WTC11 (cell line): ENCODE measurements around the gene ADCY5. TPM values are rescaled to one million over a fixed set of nuclear protein-coding genes. Genes with fewer than 3 reads are reported as not detected.

ENCODE experiments used
- ATAC-seq: fragments of 200-7000 bp; cut with Tn5 transposase; 2 replicates; pipeline ENCODE4 v1.10.0; 2021; ENCODE audit warnings: mild to moderate bottlenecking, moderate library complexity
- CTCF ChIA-PET: fragments of 300-600 bp; sonication (Branson Sonifier 250); formaldehyde crosslinking; loops from one replicate; lab custom pipeline; 2021; ENCODE audit warnings: antibody characterized with exemption; lab: Charles Lee
- POLR2A ChIA-PET: fragments of 350-600 bp; sonication (Branson Sonifier 250); formaldehyde crosslinking; loops from one replicate; lab custom pipeline; 2021; ENCODE audit warnings: antibody characterized with exemption; lab: Charles Lee
- DNase-seq: peaks from one replicate; pipeline ENCODE4 v3.0.0; 2021; ENCODE audit warnings: low spot score
- H3K27ac Mint-ChIP-seq: 2 replicates; pipeline ENCODE4 v1.8.0; 2021; ENCODE audit warnings: mixed read lengths
- H3K27me3 Mint-ChIP-seq: 2 replicates; pipeline ENCODE4 v1.8.0; 2021; ENCODE audit warnings: low read depth, mild to moderate bottlenecking, moderate library complexity, mixed read lengths
- H3K36me3 Mint-ChIP-seq: 2 replicates; pipeline ENCODE4 v1.8.0; 2021; ENCODE audit warnings: mixed read lengths
- H3K4me1 Mint-ChIP-seq: 2 replicates; pipeline ENCODE4 v1.8.0; 2022; ENCODE audit warnings: mixed read lengths
- H3K4me3 Mint-ChIP-seq: 2 replicates; pipeline ENCODE4 v1.8.0; 2021; ENCODE audit warnings: mild to moderate bottlenecking, moderate library complexity, mixed read lengths
- H3K9me3 Mint-ChIP-seq: 2 replicates; pipeline ENCODE4 v1.8.0; 2021; ENCODE audit warnings: mixed read lengths
- AR ChIP-seq: fragments of 250-450 bp; sonication (Bioruptor Pico); IDR thresholded peaks from 2 replicates; pipeline ENCODE4 v1.9.0; 2021; ENCODE audit warnings: mild to moderate bottlenecking
- ATF1 ChIP-seq: sonication (generic); formaldehyde crosslinking; IDR thresholded peaks from 2 replicates; pipeline ENCODE4 v1.8.1; 2023; ENCODE audit warnings: mild to moderate bottlenecking, moderate library complexity, missing genetic modification reagents
- ERG ChIP-seq: fragments of 250-450 bp; sonication (Bioruptor Pico); IDR thresholded peaks from 2 replicates; pipeline ENCODE4 v1.8.0; 2021; ENCODE audit warnings: mild to moderate bottlenecking
- ESRRA ChIP-seq: sonication (generic); formaldehyde crosslinking; IDR thresholded peaks from 2 replicates; pipeline ENCODE4 v1.8.1; 2022; ENCODE audit warnings: mild to moderate bottlenecking, missing genetic modification reagents, borderline replicate concordance
- FOXP4 ChIP-seq: sonication (generic); formaldehyde crosslinking; IDR thresholded peaks from 2 replicates; pipeline ENCODE4 v1.8.0; 2022; ENCODE audit warnings: mild to moderate bottlenecking, missing genetic modification reagents
- GRHL2 ChIP-seq: fragments of 250-450 bp; sonication (Bioruptor Pico); IDR thresholded peaks from 2 replicates; pipeline ENCODE4 v1.8.0; 2022; ENCODE audit warnings: mild to moderate bottlenecking, moderate library complexity; ENCODE audit not compliant: insufficient replicate concordance, severe bottlenecking
- HMGA2 ChIP-seq: fragments of 250-450 bp; sonication (Bioruptor Pico); IDR thresholded peaks from 2 replicates; pipeline ENCODE4 v1.4.0; 2021; ENCODE audit warnings: mild to moderate bottlenecking, moderate library complexity
- IRF1 ChIP-seq: sonication (generic); formaldehyde crosslinking; IDR thresholded peaks from 2 replicates; pipeline ENCODE4 v1.8.0; 2023; ENCODE audit warnings: missing genetic modification reagents
- JAZF1 ChIP-seq: fragments of 250-450 bp; sonication (Bioruptor Pico); IDR thresholded peaks from 2 replicates; pipeline ENCODE4 v1.9.0; 2021; ENCODE audit warnings: moderate library complexity, mild to moderate bottlenecking, inconsistent platforms
- KAT7 ChIP-seq: sonication (generic); formaldehyde crosslinking; IDR thresholded peaks from 2 replicates; pipeline ENCODE4 v1.8.1; 2023; ENCODE audit warnings: missing genetic modification reagents, mild to moderate bottlenecking, borderline replicate concordance
- MAX ChIP-seq: sonication (generic); formaldehyde crosslinking; IDR thresholded peaks from 2 replicates; pipeline ENCODE4 v1.8.0; 2022; ENCODE audit warnings: mild to moderate bottlenecking, missing genetic modification reagents
- MXD4 ChIP-seq: fragments of 250-450 bp; sonication (Bioruptor Pico); IDR thresholded peaks from 2 replicates; pipeline ENCODE4 v1.8.0; 2021; ENCODE audit warnings: mild to moderate bottlenecking, moderate library complexity, borderline replicate concordance
- NFYB ChIP-seq: sonication (generic); formaldehyde crosslinking; conservative IDR thresholded peaks from 2 replicates; pipeline ENCODE4 v1.8.0; 2022; ENCODE audit warnings: low read depth, missing genetic modification reagents
- OVOL2 ChIP-seq: fragments of 250-450 bp; sonication (Bioruptor Pico); IDR thresholded peaks from 2 replicates; pipeline ENCODE4 v1.9.0; 2021; ENCODE audit warnings: mild to moderate bottlenecking, borderline replicate concordance
- SMAD4 ChIP-seq: sonication (generic); formaldehyde crosslinking; IDR thresholded peaks from 2 replicates; pipeline ENCODE4 v1.8.0; 2022; ENCODE audit warnings: mild to moderate bottlenecking, missing genetic modification reagents
- USF2 ChIP-seq: sonication (generic); formaldehyde crosslinking; IDR thresholded peaks from 2 replicates; pipeline ENCODE4 v1.8.1; 2023; ENCODE audit warnings: mild to moderate bottlenecking, missing genetic modification reagents, moderate library complexity
- ZBTB21 ChIP-seq: sonication (generic); formaldehyde crosslinking; IDR thresholded peaks from 2 replicates; pipeline ENCODE4 v1.8.1; 2023; ENCODE audit warnings: mild to moderate bottlenecking, missing genetic modification reagents, borderline replicate concordance
- ZNF138 ChIP-seq: sonication (generic); formaldehyde crosslinking; conservative IDR thresholded peaks from 2 replicates; pipeline ENCODE4 v1.8.1; 2022; ENCODE audit warnings: mild to moderate bottlenecking, moderate library complexity, missing genetic modification reagents
- ZNF232 ChIP-seq: sonication (generic); formaldehyde crosslinking; IDR thresholded peaks from 2 replicates; pipeline ENCODE4 v1.8.0; 2022; ENCODE audit warnings: mild to moderate bottlenecking, missing genetic modification reagents
- ZNF281 ChIP-seq: sonication (generic); formaldehyde crosslinking; IDR thresholded peaks from 2 replicates; pipeline ENCODE4 v1.8.0; 2023; ENCODE audit warnings: mild to moderate bottlenecking, missing genetic modification reagents
- total RNA-seq: library from RNA; stranded (reverse); gene quantifications from 3 replicates; pipeline ENCODE4 v1.2.3, GENCODE V29; 2021

ADCY5 gene
- total RNA-seq, 1 experiment from 2014 or later, result 23.5 TPM

GRCh38 chr3:123297627-123297899 lies 151.3 kb downstream of the ADCY5 start (continued):
- TF ChIP-seq AR (CRISPR knock-in tag), result no peak
- no peak for TF ChIP-seq ZNF232 (CRISPR knock-in tag)
- no peak for TF ChIP-seq ZBTB21 (CRISPR knock-in tag)
- TF ChIP-seq NFYB (CRISPR knock-in tag), result no peak
- no peak for TF ChIP-seq SMAD4 (CRISPR knock-in tag)
- no peak for TF ChIP-seq ERG (CRISPR knock-in tag)
- TF ChIP-seq ZNF138 (CRISPR knock-in tag), result no peak
- no peak for TF ChIP-seq ATF1 (CRISPR knock-in tag)
- no peak for TF ChIP-seq IRF1

- Mint-ChIP-seq H3K27ac (no peak overlapping the region), H3K27me3 (no peaks in the 10 kb centered on the region), H3K4me3 (no peak overlapping the region), H3K36me3 (peaks cover 45% of the 10 kb centered on the region), H3K4me1 (no peaks in the 10 kb centered on the region), H3K9me3 (0 out of 2 replicates have a peak, but pooled peaks cover 4% of the 10 kb centered on the region)
- DNase-seq (peak; percentile 4), ATAC-seq (no peak)
- POLR2A ChIA-PET, result interaction anchor here (0.6 kb wide), 1 partner anchor 10 kb away, joined by 5 read pairs; no protein-coding TSS in a partner anchor
- CTCF ChIA-PET, result interaction anchor here (0.8 to 2.5 kb wide), 7 partner anchors 10 to 69 kb away, joined by 4 to 15 read pairs (median 5); no protein-coding TSS in a partner anchor
- TF ChIP-seq IRF1 (no peak), GRHL2 (CRISPR knock-in tag) (no peak), OVOL2 (CRISPR knock-in tag) (no peak), USF2 (no peak), AR (CRISPR knock-in tag) (no peak), JAZF1 (CRISPR knock-in tag) (no peak), MAX (no peak), ESRRA (no peak), HMGA2 (CRISPR knock-in tag) (no peak), FOXP4 (CRISPR knock-in tag) (no peak), ZNF281 (CRISPR knock-in tag) (no peak), MXD4 (CRISPR knock-in tag) (no peak), KAT7 (CRISPR knock-in tag) (no peak)
These were observed 151.9 kb downstream of the ADCY5 start for GRCh38 chr3:123296836-123297626.
